Sciatic nerve (tissue), 2 donors: ENCODE results near the gene AP5Z1. TPM values are rescaled to one million over a fixed set of nuclear protein-coding genes. Genes with fewer than 3 reads are reported as not detected.

Experiments
- ATAC-seq: fragments of 200-7000 bp; cut with Tn5 transposase; one replicate; pipeline ENCODE4 v1.9.1; 2020; ENCODE audit warnings: mild to moderate bottlenecking, moderate library complexity
- DNase-seq: peaks from one replicate; pipeline ENCODE4 v3.0.0-alpha.2; 2020; ENCODE audit warnings: low spot score
- intact Hi-C: fragments of 100-400 bp; cut with DNase I; formaldehyde crosslinking; loops from one replicate; pipeline ENCODE4 v1.14.2; 2022
- total RNA-seq: library from RNA; stranded (reverse); fragmentation: NEBNext Ultra II Directional; extraction: Animal tissue kit (Norgen Biotek cat#: 25700); gene quantifications from one replicate; pipeline ENCODE4 v1.2.1, GENCODE V29; 2021
- donor health status: DM: no; HTN: no; CAD: no.
- donor health status: DM: no; HTN: no; CAD: no.

The AP5Z1 gene
- total RNA-seq, 1 donor from 2014 or later = 36.2 TPM

DNA sequence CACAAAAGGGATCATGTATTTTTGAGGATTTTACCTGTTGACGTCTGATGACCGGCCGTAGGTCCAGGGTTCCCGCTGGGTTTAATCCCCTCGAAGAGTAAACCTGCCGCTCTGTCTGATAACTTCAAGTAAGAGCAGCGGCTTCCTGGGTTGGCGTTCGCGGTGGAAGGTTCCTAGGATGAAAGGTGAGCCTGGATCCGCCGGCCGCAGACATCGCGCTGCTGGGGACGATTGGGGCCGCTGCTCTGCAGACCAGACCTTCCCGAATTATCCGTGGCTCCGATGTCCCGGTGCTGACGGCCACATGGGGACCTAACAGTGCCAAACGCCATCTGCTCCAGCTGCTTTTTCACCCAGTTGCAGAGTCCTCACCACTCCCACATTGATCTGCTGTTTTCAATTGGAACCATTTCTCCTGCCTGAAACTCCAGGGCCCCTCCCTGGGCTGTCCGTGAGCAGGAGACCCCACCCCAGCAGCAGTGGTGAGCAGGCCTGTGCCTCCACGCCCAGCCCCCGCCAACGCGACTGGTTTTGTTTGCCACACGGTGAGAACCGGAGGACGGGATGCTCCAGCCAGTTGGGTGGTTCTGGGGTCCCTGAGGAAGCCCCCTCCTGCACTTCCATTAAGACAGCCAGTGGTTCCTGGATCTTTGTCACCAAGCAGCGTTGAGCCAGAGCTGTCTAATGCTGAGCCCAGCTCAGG is 12.2 kb upstream of the AP5Z1 start:
- intact Hi-C loops = no loop called here
- ATAC-seq (no peak), DNase-seq (no peak)

DNA sequence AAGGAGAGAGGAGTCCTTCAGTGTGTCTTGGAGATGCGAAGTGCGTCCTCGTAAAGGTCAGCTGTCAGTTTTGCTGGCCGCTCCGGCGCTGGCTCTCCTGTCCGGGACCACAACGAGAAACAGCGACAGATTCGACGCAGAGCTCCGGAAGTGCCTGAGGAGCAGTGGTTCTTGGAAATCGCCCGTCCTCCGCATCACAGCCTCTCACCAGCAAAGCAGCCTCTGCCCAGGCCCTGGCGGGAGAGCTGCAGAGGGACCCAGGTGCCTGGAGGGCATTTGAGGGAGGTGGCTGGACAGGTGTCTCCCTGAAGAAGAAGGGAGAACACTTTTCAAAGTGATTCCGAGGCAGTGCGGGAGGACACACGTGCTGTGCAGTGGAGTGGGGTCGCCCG is 11.6 kb upstream of the AP5Z1 start:
- DNase-seq = no peak
- intact Hi-C loops = no loop called here

DNA sequence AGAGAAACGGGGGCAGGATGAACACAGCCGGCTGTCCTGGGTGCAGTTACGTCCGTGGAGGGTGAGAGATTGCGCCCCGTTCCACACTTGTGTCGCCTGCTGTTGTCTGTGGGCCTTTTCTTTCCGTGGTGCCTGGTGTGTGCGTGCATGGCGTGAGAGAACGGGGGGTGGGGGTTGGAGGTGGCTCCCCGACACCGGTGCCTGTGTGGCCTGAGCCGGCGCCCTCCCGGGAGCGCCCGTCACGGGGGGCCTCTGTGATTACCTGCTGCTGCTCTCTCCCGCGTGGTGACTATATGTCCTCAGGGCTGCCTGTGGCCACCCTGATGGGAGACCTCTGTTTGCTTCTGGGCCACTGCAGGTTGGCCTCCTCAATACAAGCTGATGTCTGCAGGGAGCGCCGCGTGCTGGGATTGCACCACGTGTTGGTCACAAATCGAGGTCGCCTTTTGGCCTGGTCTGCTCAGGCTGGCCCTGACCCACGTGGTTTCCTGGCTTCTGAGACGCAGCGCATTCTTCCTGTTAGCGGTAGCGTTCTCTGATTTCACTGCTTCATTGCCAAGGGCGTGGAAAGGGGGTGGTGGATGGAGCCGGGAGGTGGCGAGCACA is 10.9 kb upstream of the AP5Z1 start:
- no peak for DNase-seq
- ATAC-seq = no peak
- intact Hi-C loops = no loop called here

More for the DNA sequence above, 11.6 kb upstream of the AP5Z1 start:
- ATAC-seq = no peak

DNA sequence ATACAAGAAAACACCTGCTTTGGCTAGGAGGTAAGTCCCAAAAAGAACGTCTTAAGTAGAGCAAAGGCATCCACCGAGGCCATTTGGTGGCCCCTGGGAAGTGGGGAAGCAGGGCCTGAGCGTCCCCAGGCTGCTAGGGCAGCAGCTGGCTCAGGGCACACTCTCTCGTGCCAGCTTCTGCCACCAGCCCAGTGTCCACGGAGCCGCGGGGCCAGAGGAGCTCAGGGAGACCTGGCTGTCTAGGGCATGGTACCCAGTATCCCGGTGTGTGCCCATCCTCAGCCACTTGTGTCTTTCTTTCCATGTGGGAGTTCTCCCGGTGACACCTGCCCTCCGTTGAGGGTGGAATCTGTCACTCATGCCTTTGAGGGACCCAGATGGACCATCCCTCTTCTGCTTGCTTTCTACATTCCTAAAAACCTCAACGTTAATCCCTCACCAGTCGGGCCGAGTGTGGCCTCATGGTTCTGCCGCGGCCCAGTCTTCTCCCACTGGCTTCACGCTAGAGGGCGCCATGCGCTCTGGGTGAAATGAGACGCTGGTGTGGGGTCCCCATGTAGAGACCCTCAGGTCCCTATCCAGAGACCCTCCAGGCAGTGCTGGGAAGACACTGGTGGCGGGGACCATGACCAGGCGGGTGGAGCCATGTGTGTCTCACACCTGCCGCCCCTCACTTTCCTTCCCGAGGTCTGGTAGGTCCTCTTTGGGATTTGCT is 9.5 kb upstream of the AP5Z1 start:
- intact Hi-C loops = no loop called here
- DNase-seq (peak; percentile 62), ATAC-seq (peak; percentile 21)

DNA sequence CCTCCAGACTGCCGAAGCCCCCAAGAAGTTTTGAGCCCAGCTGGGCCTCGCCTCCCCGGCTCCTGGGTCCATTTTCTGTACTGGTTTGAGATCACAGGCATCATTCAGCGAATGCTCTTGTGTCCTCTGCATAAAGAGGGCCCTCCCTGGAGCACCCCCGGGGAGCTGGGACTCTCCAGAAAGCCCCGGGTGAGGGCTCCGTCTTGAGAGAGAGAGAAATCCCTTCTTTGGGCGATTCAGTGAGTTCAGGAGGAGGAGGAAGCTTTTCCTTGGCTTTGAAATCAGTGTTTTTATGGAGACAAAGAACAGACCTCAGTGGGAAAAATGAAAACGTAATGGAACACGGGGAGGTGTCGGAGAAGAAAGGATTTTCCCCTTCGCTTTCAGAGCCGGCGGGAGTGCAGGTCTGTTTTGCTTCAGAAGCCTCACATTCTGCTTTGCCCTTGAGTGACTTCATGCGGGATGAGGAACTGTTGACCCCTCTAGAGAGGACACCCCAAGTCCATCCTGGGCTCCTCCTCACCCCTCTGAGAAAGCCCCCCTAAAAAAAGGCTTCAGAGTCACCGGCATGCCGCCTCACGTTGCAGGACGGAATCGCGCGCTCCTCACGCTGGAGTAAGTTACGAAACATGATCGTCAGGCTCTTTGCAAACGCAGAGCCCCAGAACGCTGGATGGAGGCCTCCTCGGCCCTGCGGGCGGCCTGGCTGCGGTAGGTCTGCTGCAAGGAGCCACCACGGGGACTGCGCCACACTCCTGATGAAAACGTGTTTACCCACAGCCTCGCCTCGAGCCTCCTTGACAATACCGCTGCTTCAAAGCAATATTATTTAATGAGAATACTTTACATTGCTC is 8.5 kb upstream of the AP5Z1 start:
- DNase-seq = no peak
- intact Hi-C loops = no loop called here
- peak; percentile 43 for ATAC-seq

DNA sequence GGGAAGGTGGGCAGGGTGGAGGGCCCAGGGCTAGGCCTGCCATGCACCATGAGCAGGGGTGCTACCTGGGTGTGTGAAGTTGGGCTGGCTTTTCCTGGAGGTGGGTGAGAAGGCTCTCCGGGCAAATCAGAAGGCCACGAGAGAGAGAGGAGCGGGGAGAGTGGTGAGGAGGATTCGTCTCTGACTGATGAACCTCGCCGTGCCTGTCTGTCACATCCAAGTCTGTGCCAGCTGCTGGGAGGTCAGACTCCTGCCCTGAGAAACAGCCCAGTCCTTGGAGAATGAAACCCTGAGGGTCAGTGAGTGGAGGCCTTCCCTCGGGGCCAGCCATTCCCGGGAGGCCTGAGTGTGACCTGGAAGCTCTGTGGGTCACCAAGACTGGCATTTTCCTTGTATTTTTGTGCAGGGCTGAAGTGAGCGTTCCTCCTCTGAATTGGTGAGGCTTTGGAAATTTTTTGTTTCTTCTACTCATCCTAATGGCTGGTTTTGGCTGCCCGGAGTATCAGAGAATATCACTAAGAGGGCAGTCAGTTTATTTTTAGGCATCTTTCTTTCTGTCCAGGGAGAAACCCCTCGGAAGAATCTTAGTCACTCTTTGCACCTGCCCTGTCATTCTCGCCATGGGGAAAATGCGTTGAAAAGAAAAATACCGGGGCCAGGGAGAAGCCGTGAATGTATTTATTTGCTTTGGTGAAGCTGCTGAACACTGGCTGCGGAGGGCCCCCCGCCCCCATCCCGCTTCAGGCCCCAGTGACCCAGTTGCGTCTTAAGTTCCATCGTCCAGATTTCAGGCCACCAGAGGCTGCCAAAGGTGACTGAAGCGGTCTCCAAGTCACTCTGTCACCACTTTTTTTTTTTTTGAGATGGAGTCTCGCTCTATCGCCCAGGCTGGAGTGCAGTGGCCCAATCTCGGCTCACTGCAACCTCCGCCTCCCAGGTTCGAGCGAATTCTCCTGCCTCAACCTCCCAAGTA is 6.5 kb upstream of the AP5Z1 start:
- intact Hi-C loops = no loop called here
- DNase-seq = no peak
- ATAC-seq = no peak

DNA sequence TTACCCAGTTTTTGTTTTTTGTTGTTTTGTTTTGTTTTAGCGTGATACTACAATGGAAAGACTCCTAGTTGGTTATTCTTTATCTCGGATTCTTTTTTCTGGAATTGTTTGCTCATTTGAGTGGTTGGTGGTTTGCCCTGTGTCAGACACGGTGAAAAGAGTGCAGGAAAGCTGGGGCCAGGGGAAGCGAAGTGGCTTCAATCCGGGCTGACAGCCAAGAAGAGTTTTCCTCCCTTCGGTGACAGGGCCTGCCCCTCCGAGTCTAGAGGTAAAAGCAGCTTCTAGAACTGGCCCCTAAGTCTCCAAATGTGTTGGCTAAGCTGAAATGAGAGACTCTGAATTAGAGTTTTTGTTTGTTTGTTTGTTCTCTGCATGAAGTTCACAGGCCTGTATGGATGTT is 5.7 kb upstream of the AP5Z1 start:
- DNase-seq = no peak
- intact Hi-C loops = no loop called here
- no peak for ATAC-seq

DNA sequence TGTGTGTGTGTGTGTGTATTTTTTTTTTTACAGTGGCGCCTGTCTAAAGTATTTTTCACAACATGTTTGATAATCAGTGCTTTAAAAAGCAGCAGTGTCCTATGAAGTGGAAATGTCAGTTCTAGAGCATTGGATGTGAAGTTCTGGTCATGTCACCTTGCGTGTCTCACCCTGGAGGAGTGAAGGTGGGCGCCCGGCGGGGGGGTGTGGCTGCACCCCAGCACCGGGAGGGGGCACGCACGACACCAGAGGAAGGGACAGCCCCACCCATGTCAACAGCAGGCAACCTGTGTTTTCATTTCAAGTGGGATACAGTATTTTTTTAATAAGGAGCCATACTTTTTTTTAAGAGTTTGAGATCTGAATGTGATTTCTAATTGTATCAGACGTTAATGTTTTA is 4.5 kb upstream of the AP5Z1 start:
- DNase-seq = no peak
- intact Hi-C loops = no loop called here
- ATAC-seq = no peak

DNA sequence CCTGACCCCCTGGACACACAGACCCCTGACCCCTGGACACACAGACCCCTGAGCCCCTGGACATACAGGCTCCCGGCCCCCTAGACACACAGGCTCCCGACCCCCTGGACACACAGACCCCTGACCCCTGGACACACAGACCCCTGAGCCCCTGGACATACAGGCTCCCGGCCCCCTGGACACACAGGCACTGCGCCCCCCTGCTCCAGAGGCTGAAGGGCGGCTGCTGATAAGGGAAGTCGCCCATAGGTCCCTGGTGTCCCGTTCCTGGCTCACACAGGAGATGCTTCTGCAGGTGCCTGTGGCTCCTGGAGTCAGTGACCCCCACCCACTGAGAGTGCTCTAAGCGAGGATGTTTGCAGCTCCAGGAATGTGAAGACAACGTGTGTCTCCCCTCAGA is 3.7 kb upstream of the AP5Z1 start:
- intact Hi-C loops = no loop called here
- DNase-seq (no peak), ATAC-seq (no peak)

DNA sequence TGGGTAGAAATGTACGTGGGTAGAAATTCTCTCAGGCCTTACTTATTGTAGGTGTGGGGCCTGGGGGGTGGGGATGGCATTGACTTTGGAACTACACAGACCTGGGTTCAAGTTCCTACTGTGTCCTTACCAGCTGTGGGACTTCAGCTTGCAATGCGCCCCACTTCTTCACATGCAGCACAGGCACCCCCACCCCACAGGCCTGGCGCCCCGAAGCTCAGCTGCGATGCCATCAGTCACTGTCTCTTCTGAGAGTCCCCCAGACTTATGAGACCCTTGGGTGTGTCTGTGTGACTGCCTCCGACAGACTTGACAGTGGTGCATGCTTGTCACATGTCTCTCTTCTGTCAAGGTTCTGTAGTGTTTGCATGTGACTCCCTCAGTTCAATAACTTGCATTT is 3.1 kb upstream of the AP5Z1 start:
- no peak for ATAC-seq
- intact Hi-C loops = no loop called here
- DNase-seq = no peak

DNA sequence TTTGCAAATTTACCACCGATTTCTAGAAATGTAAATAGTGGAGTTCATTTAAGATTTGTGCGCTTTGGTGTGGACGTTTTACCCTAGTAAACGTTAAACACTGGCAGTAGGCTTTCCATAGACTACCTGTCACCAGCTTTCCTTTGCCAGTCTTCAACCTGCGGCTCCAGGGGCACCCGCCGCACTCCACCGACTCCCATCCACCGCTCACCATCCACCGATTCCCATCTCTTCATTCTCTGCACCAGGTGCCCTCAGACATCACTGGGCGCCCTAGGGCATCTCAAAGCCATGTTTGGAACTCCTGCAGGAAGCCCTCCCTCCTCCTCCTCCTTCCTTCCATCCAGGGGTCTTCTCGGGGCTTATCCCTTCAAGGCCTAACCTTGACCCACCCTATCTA is 1.4 kb upstream of the AP5Z1 start:
- DNase-seq (no peak), ATAC-seq (no peak)
- intact Hi-C loops = no loop called here

DNA sequence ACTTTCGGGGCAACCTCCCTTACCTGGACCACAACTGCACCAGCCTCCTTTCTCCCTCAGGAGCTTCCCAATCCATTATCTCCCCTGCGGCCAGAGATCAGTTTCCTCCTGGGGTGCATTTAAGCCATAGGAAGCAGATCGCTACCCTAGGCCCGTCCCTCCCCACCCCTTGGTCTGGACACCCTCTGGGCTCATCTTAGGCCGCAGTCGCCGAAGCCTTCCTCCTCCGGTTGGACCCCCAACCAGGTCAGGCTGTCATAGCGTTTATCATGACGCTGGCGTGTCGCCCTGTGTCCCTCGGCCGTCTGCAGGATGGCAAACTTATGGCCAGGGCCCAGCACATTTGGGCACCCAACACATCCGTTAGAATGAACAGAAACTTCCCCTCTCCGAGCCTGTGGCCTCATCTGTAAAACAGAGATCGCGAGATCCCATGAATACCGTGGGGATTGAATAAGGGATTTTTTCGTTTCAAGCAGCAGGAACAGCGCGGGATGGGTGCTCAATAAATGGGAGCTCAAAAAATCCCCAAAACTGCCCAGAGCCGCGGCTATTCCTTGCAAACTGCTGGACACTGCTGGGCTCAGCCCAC is 669 bp upstream of the AP5Z1 start:
- ATAC-seq = peak; percentile 51
- intact Hi-C loops = no loop called here
- DNase-seq = peak; percentile 69

DNA sequence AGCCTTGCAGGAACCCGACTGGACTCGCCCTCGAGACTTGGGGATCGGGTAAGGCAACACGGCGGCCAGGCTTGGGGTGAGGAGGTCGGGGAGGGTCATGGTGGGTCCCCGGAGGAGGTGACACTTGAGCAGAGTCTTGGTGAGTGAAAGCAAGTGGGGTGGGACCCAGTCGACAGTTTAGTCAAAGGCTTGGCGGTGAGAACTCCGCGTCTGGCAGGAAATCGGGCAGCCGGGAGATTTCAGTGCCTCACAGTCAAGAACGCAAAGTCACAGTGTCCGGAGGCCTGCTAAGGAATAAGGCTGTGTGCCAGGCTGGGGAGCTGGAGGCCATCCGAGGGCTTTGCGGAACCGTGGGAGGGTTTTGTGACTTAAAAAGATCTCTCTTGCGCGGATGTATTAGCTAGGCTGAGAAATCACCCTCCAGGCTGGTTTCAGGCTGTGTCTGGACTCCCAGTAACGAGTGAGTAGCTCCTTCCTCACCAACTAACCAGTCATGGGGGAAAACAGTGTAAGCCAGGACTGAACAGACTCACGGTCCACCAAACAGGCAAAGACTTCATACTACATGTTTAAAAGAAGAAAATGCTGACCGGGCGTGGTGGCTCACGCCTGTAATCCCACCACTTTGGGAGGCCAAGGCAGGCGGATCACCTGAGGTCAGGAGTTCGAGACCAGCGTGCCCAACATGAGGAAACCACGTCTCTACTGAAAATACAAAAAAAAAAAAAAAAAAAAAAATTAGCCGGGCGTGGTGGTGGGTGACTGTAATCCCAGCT is 613 bp downstream of the AP5Z1 start:
- ATAC-seq (peak; percentile 14), DNase-seq (no peak)
- intact Hi-C loops = no loop called here

DNA sequence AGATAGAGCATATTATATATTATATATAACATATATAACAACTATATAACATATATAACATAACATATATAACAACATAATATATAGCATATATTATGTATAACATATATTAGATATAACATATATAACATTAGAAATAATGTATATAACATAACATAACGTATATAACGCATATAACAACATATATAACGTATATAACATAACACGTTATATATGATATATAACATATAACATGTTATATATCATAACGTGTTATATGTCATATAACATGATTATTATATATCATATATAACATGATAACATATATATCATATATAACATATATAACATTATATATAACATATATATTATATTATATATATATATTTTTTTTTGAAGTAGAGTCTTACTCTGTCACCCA is 3.7 kb downstream of the AP5Z1 start:
- intact Hi-C loops = no loop called here
- ATAC-seq (no peak), DNase-seq (no peak)

DNA sequence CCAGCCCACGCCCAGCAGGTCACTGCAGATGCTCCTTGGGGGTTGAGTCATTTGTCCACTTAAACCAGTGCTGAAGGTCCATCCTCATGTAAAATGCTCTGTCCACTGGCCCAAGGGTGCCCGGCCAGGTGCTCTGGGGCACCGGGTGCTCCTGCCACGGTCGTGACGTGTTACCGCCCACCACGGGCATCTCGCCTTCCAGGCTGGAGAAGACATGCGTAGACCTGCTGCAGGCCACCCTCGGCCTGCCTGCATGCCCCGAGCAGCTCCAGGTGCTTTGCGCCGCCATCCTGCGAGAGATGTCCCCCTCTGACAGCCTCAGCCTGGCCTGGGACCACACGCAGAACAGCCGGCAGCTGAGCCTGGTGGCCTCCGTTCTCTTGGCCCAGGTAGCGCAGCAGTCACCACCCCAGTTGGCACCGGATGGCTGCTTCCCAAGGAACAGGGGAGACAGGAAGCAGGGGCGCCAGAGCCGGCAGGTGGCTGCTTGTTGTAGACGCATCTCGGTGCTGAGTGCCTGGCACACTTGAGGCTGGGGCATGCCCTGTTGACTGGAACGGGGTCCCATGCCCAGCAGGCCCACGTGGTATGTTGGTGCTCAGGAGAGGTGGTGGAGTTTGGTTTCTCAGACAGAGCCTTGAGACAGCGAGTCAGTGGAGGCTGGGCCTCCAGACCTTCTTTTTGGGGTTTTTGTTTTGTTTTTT is 6.1 kb downstream of the AP5Z1 start:
- intact Hi-C loops = no loop called here
- ATAC-seq = no peak
- DNase-seq = no peak

DNA sequence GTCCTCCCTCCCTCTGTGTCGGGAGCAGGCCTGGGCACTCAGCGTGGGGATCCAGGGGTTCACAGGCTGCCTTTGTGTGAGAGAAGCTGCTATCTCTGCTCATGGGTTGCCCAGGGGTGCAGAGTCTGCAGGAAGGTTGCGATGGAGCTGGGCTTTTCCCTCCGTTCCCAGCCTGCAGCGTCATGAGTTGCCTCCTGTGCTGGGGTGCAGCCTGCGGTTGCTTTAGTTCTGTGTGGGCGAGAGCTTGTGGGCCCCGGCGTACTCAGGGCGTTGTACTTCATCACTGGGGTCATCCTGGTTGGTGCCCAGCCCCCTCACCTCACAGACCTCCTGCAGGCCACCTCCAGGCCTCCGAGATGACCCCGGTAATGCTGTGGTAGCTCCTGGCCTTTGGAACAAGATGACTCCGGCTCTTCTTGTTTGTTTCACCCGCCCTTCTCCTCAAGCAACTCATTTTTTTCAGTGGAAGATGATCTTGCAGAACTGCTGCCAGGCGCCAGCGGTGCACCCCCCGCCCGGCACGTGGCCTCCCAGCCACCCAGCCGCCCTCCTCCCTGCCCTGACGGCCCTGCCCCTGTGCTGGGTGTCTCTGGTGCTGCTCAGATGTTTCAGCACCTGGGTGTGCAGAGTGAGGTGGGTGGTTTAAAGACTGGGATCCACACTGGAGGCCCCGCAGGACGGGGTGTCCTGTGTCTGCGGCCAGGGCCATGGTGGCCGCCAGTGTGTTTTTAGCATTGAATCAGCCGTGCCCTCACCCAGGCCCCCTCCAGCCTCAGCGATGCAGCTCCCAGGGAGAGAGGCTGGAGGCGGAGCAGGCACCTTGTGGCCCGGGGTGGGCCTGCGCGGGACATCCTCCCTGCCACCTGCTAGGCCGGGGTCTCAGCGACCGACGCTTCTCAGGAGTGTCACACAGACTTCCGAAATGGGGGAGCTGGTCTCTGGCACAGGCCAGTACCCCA is 7.2 kb downstream of the AP5Z1 start:
- intact Hi-C loops = no loop called here

More for the DNA sequence above, 7.2 kb downstream of the AP5Z1 start:
- DNase-seq (no peak), ATAC-seq (no peak)
